Stimulated activated CD4-positive, alpha-beta T cell treated with anti-CD3 and anti-CD28 coated beads, TNF-alpha, amount 100 ng/mL, for 1 hour (primary cell): ENCODE measurements around the gene RPL3.

Experiments used
- DNase-seq, 3 donors: peaks; one replicate each; pipeline ENCODE4 v3.0.0-alpha.2; 2020; ENCODE audit warnings: low read depth in 3 of 3, low spot score in 1 of 3

RPL3 gene

DNA sequence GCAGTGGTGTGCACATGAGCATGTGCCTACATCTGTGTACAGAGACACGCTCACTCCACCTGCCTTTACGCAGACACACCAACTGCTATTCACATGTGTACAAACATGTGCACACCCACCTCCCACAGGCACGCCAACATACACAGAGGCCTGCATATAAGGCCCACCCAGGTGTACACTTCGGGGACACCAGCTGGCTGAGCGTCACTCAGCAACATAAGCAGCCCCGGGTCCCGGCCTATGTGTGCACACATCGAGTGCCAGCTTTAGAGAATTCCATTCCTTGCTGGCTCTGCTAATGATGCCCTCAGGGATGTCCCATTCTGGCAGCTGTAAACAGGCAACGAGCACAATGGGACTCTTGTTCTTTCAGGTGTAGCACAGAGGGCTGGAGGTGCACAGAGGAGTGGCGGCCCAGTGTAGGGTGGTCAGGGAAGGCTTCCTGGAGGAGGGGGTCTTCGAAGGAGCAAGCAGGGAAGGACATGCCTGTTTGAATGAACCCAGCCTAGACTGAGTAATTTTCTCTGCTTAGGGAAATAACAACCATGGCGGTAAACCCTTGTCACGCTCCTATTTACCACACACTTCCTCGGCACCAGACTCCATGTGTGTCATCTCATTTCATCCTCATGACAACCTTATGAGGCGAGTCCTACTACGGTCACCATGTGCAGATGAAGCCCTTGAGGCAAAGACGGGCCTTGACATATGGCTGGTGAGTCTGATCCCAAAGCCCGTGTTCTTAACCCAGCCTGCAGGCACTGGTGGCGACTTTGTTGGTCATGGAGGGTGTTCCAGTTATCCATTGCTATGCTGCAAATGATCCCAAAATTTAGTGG is 35.1 kb downstream of the RPL3 start:
- DNase-seq = no peak

DNA sequence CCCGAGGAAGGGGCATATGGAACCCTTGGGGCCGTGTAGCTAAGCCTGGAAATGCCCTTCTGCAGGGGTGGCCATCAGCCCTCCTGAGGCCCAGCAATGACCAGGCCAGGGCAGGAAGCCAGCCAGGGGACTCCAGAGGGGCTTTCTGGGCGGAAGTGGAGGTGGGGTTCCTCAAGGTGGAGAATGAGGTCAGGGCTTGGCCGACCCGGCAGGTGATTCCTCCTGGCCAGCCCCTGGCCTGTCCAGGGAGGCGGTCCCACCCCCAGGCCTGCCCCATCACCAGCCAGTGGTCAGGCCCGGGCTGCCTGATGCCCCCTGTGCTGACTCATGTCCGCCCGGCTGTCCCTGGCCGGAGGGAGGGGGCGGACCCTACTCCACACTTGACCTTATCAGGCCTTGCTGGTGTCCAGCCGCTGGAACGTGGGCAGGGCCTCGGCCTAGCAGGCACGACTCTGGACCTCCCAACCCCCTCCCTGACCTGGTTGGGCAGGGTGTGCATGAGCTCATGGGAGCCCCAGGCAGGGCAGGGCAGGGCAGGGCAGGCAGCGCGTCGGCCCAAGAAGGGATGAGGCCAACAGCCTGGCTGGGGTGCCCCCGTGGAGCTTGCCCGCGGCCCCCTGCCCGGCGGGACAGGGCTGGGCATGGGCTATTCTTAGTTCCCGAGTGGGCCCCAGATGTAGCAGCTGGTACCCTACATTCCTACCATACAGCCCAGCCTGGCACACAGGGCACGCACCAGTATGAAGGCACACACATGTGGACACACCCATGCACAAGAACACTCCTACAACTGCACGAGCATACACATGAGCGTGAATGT is 35.9 kb downstream of the RPL3 start:
- DNase-seq = no peak

DNA sequence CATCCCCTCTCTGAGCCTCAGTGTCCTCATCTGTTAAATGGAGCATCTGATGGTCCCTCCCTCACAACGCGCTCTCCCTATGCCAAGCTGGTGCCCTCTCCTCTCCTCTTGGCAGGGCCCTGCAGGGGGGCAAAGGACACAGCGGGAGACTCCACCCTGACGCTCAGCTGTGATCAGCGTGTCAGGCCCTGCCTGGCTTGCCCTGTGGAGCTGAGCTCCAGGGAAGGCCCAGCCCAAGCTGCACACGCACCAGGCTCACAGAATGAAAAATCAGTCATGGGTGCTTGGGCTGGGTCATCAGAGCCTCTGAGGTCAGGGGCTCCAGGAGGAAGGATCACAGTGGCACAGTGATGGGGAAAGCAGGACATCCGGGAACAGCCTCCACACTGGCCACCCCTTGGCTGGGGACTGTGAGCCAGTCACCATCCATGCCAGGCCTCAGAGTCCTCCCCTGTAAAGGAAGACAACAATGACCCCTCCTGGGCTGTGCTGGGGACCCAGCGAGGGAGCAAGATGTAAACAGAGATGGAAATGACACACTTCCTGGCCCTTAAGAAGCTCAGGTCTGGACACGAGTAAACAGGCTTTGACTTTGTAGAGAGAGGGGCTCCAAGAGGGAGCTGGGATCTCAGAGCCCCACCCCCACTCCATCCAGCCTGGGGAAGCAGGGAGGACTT is 36.6 kb downstream of the RPL3 start:
- no peak for DNase-seq

DNA sequence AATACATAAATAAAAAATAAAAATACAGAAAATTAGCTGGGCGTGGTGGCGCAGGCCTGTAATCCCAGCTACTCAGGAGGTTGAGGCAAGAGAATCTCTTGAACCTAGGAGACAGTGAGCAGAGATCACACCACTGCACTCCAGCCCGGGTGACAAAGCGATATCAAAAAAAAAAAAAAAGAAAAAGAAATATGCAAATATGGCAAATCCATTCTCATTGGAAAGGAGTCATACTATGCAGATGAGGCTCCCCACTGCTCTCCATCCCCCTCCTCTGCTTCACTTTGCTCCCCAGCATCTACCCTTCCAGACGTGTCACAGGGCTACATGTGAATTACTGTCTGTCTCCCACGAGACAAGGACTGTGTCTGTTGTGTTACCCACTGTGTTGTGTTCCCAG is 38.3 kb downstream of the RPL3 start:
- no peak for DNase-seq

DNA sequence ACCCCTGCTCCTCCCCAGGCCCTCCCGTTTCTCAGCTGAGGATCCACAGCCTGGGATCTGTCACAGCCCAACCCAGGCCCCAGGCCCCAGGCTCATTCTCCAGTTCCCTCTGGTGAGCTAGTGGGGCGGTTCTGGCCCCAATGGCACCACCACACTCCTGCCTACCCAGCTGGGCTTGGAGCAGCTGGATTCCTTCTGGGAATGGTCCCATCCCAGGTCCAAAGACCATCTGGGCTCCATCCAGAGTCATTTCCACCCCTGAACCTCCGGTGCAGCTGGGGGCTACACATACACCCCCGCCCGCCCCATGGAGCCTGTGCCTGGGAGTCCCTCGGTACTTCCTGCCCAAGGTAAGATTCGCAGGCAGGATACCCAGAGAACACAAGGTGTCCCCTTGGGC is 39.2 kb downstream of the RPL3 start:
- DNase-seq = no peak

DNA sequence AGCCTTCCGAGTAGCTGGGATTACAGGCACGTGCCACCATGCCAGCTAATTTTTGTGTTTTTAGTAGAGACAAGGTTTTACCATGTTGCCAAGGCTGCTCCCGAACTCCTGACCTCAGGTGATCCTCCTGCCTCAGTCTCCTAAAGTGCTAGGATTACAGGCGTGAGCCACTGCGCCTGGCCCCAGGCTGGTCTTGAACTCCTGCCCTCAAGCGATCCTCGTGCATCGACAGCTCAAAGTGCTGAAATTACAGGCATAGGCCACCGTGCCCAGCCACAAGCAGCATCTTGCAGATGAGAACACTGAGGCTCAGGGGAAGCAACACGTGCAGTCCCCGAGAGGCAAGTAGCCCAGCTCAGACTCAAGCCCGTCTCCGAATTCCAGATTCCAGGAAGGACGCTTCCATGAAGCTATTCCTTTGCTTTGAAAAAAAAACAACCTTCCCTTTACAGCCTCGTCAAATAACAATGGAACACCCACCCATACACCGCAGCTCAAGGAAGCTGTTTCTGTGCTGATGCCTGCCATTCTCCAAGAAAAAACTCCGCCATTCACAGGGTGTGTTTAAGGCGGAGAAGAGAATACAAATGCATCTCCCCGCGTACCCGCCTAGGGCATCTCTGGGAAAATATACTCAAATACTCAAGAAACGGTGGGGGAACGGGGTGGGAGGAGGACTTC is 40.1 kb downstream of the RPL3 start:
- no peak for DNase-seq

DNA sequence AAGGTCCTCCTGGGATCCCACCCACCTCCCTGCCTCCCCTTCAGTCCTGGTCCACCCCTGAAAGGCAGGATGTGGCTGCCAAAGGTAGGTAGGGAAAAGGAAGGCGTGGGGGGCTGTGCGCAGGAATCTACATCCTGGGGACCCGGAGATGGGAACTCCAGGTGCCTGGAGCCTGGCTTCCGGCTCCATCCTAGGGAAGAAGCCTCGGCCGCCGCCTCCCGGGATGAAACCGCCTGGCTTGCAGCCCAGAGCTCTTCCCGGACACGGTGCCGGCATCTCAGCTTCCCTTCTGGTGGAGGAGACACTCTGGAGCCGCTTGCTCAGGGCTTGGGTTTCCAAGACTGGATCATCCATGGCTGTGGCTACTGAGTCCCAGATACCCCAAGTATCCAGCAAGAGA is 41.4 kb downstream of the RPL3 start:
- DNase-seq = no peak

DNA sequence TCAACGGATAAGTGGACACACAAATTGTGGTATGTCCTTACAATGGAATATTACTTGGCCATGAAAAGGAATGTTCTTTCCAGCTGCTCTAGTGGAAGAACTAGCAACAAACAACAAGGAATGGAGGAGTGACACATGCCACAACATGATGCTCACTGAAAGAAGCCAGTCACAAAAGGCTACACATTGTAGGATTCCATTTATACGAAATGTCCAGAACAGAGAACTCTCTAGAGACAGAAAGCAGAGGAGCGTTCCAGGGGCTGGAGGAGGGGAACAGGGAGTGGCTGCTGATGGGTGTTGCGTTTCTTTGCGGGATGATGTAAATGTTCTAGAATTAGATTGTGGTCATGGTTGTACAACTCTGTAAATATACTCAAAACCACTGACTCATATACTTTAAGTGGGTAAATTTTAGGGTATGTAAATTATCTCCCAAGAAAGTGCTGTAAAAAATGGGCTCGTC is 42.2 kb downstream of the RPL3 start:
- no peak for DNase-seq

DNA sequence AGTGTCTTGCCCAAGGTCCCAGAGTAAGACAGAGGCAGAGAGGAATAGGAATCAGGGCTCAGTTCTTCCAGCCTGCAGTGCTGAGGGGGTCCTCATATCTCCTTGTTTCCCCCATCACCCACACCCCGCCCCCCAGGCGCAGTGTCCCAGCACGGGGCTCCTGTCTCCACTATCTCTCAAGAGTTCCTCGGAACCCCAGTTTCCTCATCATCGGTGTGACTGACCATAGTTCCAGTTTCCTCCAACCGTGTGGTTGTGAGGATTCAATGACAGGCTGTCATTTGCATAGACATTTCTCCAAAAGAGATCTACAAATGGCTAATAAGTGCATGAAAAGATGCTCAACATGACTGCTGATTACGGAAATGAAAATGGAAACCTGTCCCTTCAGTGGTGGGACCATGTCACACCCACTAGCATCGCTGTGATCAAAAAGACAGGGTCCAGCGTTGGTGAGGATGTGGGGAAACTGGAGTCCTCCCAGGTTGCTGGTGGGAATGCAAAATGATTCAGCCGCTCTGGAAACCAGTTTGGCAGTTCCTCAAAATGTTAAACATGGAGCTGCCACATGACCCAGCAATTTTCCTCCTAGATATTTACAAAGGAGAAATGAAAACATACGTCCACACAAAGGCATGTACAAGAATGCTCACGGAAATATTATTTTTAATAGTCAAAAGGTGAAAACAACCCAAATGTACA is 42.8 kb downstream of the RPL3 start:
- no peak for DNase-seq

DNA sequence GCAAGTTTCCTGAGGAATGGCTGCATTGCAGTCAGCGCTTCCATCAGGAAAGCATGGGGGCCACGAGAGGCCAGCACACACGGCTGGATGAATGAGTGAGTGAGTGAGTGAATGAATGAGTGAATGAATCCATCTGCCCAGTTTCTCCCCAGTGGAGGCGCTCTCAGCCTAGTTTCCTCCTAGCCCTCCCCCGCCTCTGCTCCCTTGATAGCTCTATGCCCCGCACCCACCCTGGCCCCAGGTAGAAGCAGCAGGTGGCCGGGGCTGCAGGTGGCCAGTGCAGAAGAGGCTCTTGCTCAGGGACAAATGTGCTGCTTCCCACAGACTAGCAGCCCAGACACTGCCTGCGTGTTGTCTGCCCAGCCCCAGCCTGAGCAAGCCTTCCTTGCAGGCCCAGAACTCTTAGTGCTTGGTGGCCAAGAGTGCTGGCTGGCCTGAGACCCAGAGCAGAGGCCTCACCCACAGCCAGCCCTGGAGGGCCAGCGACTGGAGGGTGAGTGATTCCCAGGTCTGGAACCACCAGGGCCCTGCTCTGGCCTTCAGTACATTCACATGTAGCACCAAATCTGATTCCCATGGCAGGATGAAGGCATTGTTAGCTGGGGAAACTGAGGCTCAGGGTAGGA is 43.5 kb downstream of the RPL3 start:
- no peak for DNase-seq

DNA sequence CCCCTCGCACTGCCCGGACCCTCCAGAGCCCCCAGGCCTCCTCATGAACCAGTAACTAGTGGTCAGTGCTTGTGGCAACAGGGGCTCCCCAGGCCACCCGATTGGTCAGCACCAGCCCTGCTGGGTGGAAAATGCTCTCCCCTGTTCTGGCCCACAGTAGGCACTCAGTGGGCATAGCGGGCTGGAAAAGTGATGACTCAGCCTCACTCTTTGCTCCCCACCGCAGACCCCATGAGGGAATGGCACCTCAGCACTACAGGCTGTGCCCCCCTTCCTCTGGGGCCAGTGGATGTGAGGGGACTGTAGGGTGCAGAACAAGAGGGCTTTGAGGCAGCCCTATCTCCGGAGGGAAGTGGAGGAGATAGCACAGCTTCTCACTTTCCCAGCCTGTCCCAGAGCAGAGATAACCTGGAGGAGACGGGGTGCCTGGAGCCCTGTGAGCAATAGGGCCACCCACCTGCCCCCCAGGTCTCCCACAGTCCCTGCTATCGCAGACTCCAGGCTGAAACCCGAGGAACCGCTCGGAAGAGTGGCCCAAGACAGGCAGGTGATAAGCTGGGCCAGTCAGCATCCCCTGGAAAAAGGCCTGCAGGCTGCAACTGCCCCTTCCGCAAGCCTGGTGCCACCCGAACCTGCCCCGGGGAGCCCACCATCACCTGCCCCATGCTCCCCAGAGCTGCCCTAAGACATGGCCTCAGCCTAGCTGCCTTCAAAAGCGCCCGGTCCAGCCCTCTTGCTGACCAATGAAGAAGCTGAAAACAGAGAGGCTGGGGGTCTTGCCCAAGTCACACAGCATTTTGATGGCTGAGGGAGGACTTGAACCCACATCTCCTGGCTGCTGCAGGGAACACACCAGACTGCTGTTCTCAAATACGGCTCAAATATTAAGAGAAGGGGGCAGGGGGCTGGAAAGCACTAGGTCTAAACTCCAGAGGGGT is 45.2 kb downstream of the RPL3 start:
- DNase-seq = no peak

DNA sequence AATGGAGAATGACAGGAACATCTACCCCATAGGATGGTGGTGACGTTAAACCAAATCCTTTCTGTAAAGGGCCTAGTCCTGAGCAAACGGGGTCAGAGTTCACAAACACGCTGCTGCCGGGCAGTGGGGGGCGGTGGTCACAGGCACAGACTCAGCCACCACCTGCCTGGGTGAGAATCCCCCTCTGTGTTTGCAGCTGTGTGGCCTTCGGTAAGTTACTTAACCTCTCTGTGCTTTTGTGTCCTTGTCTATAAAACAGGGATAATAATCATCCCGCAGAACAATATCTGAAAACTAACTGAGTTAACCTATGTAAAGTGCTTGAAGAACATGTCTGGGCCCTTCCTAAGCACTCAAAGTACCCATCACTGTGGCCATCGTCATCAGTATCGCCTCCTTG is 48.6 kb downstream of the RPL3 start:
- no peak for DNase-seq

DNA sequence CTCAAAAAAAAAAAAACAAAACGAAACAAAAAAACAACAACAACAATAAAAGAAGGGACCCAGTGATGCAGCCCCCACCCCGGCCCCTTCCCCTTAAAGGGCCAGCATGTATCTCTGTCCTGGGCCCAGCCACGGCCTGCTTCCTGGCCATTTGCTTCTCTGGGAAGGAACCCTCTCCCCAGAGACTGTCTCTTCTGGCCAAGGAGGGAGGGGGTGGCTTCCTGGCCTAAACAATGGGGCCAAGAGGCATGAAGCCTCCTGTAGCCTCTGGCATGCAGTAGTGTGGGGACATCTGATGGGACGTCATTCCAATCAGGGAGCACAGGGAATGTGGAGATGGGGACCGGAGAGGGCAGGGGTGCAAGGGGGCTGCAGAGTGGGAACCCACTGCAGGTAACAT is 49.1 kb downstream of the RPL3 start:
- no peak for DNase-seq

DNA sequence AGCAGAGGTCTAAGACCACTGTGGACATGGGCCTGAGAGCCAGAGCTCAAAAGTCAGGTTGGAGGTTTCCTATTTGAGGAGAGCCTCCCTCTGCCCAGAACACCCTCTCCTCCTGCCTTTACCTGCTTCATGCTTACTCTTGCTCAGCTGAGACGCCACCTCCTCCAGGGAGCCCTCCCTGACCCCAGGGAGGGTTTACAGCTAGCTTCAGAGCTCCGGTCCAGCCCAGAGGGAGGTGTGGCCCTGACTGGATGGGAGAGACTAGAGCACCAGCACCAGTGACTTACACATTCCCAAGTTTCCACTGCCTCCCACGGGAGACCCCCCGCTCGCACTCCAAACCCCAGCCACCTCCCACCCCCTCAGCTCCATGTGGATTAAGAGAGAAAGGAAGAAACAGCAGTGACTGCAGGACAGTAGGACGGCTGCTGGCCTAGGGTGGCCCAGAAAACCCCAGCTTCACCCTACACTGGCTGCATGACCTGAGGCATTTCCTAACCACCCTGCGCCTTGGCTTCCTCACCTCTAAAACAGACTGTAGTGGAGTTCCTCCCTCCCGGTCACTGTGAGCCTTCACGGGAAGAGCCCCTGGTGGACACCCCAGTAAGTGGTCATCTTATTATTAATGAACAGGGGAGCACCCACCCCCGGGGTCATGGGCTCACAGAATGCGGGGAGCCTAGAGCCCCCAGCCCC is 50.2 kb downstream of the RPL3 start:
- no peak for DNase-seq

DNA sequence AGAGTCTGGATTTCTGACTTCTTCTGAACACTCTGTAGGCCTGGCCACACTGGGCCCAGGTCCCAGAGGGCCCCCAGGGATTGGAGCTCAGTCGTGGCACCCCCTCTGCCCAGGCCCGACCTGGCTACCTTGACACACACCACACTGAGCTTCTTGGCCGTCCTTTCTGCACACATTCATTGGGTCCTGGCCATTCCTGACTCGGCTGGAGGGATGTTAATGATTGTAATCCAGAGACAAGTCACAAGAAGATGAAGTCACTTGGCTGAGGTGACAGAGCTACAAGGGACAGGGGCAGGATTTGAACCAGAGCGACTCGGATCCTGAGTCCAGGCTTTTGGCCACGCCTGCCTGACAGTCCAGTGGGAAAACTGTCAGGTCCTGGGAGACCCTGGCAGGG is 50.8 kb downstream of the RPL3 start:
- no peak for DNase-seq

DNA sequence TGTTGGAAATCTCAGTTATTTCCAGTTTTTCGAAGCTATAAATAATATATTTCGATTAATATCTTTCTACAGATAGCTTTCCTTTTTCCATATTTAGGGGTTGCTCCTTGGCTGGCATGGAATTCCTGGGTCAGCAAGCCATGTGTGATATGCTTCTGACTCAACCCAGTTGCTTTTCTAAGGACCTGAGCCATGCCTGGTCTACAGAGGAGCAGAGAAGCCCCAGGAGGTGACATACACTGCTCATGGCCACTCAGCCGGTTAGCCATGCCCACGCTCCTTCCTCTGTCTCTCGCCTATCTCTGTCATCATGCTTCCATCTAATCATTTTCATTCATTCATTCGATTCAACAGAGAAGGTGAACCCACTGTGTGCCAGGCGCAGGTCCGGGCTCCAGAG is 51.4 kb downstream of the RPL3 start:
- no peak for DNase-seq

DNA sequence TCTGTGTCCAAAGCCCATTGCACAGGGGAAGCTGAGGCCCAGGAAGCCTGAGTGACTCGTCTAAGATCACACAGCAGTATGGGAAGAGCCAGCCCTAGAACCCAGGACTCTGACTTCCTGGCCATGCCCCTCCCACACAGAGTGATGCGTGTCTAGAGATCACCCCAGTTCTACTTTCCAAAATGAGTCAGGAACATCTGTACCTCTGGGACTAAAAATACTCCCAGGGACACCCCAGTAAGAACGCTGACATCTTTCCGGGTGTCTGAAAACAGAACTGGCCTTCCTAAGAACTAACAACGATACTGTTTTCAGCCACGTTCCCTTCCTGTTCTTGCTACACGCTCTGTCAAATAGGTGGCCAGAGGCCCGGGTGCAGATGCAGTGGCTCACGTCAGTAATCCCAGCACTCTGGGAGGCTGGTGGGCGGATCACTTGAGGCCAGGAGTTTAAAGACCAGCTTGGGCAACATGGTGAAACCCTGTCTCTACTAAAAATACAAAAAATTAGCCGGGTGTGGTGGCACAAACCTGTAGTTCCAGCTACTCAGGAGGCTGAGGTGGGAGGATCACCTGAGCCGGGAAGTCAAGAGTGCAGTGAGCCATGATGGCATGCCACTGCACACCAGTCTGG is 52.9 kb downstream of the RPL3 start:
- DNase-seq = no peak
